BLaER1 (cell line): ENCODE data around the gene NAV2.
"Not testable (repeated sequence)": the region's sequence is repeated elsewhere in the genome, so short reads cannot be mapped to it uniquely, and the experiment has no call there.

Experiments
- H3K27ac ChIP-seq: shearing (Covaris generic); formaldehyde crosslinking; 2 replicates; pipeline ENCODE4 v1.8.1; 2022
- H3K27me3 ChIP-seq: shearing (Covaris generic); formaldehyde crosslinking; 2 replicates; pipeline ENCODE4 v1.8.1; 2022
- H3K36me3 ChIP-seq: shearing (Covaris generic); formaldehyde crosslinking; 2 replicates; pipeline ENCODE4 v1.8.1; 2022
- H3K4me1 ChIP-seq: shearing (Covaris generic); formaldehyde crosslinking; 2 replicates; pipeline ENCODE4 v1.8.1; 2022
- H3K4me2 ChIP-seq: shearing (Covaris generic); formaldehyde crosslinking; 2 replicates; pipeline ENCODE4 v1.8.1; 2022
- H3K4me3 ChIP-seq: shearing (Covaris generic); formaldehyde crosslinking; 2 replicates; pipeline ENCODE4 v1.8.1; 2022
- H3K9ac ChIP-seq: shearing (Covaris generic); formaldehyde crosslinking; 2 replicates; pipeline ENCODE4 v1.8.1; 2022
- H3K9me3 ChIP-seq: shearing (Covaris generic); formaldehyde crosslinking; 2 replicates; pipeline ENCODE4 v1.8.1; 2022
- H4K20me1 ChIP-seq: shearing (Covaris generic); formaldehyde crosslinking; 2 replicates; pipeline ENCODE4 v1.8.1; 2022
- Cebpa-rat ChIP-seq: shearing (Covaris generic); IDR thresholded peaks from 2 replicates; pipeline ENCODE4 v1.8.1; 2022

The NAV2 gene

DNA sequence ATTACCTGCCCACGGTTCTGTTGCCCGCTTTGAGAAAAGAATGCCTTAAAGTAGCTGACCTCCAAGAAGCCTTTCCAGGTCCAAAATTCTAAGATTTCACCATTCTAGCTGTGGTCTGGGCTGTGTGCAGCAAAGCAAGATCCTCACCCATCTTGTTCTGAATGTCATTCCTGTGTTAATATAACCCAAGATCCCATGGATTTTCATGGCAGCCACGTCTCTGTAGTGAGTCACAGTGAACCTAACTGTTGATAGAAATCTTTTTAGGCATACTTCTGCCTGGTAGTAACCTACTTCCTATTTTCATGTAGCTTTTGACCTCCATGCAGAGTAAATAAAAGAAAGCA lies 210.0 kb downstream of the NAV2 start:
- H3K27ac ChIP-seq = no peak overlapping the region
- TF ChIP-seq Cebpa-rat = no peak
- no peaks in the 10 kb centered on the region for H3K9me3 ChIP-seq
- H3K4me3 ChIP-seq = no peak overlapping the region
- no peaks in the 10 kb centered on the region for H4K20me1 ChIP-seq
- H3K27me3 ChIP-seq = no peaks in the 10 kb centered on the region
- H3K4me2 ChIP-seq = no peak overlapping the region
- no peaks in the 10 kb centered on the region for H3K4me1 ChIP-seq
- H3K9ac ChIP-seq = no peak overlapping the region
- no peaks in the 10 kb centered on the region for H3K36me3 ChIP-seq

GRCh38 chr11:19923626-19924025 lies 211.0 kb downstream of the NAV2 start:
- H3K27me3 ChIP-seq = no peaks in the 10 kb centered on the region
- no peaks in the 10 kb centered on the region for H3K9me3 ChIP-seq
- H4K20me1 ChIP-seq = no peaks in the 10 kb centered on the region
- H3K4me3 ChIP-seq = no peak overlapping the region
- no peak overlapping the region for H3K9ac ChIP-seq
- H3K36me3 ChIP-seq = no peaks in the 10 kb centered on the region
- no peak overlapping the region for H3K4me2 ChIP-seq
- no peaks in the 10 kb centered on the region for H3K4me1 ChIP-seq
- no peak overlapping the region for H3K27ac ChIP-seq
- no peak for TF ChIP-seq Cebpa-rat

GRCh38 chr11:19924311-19924710 lies 211.7 kb downstream of the NAV2 start:
- TF ChIP-seq Cebpa-rat = no peak
- H3K27me3 ChIP-seq = no peaks in the 10 kb centered on the region

GRCh38 chr11:19924716-19925115 lies 212.1 kb downstream of the NAV2 start:
- no peak overlapping the region for H3K4me2 ChIP-seq

More at GRCh38 chr11:19924311-19924710, 211.7 kb downstream of the NAV2 start:
- no peak overlapping the region for H3K4me2 ChIP-seq
- H3K9ac ChIP-seq = no peak overlapping the region
- H3K4me1 ChIP-seq = no peaks in the 10 kb centered on the region
- no peak overlapping the region for H3K27ac ChIP-seq
- H3K4me3 ChIP-seq = no peak overlapping the region
- H3K36me3 ChIP-seq = no peaks in the 10 kb centered on the region
- H3K9me3 ChIP-seq = no peaks in the 10 kb centered on the region
- no peaks in the 10 kb centered on the region for H4K20me1 ChIP-seq

DNA sequence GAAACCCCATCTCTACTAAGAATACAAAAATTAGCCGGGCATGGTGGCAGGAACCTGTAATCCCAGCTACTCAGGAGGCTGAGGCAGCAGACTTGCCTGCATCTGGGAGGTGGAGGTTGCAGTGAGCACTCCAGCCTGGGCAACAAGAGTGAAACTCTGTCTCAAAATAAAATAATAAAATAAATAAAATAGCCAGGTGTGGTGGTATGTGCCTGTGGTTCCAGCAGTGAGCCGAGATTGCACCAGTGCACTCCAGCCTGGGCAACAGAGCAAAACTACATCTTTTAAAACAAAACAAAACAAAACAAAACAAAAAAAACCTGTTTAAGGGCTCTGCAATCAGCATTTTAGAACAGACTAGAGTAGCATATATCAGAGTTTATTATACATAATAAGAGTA lies 214.8 kb downstream of the NAV2 start:
- not testable (repeated sequence) for H3K4me1 ChIP-seq, H3K9ac ChIP-seq, H3K27me3 ChIP-seq, H4K20me1 ChIP-seq, H3K4me2 ChIP-seq, H3K27ac ChIP-seq, H3K36me3 ChIP-seq, H3K4me3 ChIP-seq, H3K9me3 ChIP-seq

More at GRCh38 chr11:19924716-19925115, 212.1 kb downstream of the NAV2 start:
- TF ChIP-seq Cebpa-rat = no peak
- H3K4me1 ChIP-seq = no peaks in the 10 kb centered on the region
- H3K27me3 ChIP-seq = no peaks in the 10 kb centered on the region
- H3K9ac ChIP-seq = no peak overlapping the region
- no peaks in the 10 kb centered on the region for H3K9me3 ChIP-seq
- no peaks in the 10 kb centered on the region for H3K36me3 ChIP-seq
- H3K4me3 ChIP-seq = no peak overlapping the region
- H3K27ac ChIP-seq = no peak overlapping the region
- H4K20me1 ChIP-seq = no peaks in the 10 kb centered on the region

- H3K9ac ChIP-seq = no peak overlapping the region
- H3K9me3 ChIP-seq = no peaks in the 10 kb centered on the region
- H3K4me1 ChIP-seq = no peaks in the 10 kb centered on the region
- no peaks in the 10 kb centered on the region for H4K20me1 ChIP-seq
- no peak for TF ChIP-seq Cebpa-rat
- no peaks in the 10 kb centered on the region for H3K36me3 ChIP-seq
- H3K27ac ChIP-seq = no peak overlapping the region
- no peak overlapping the region for H3K4me3 ChIP-seq
- H3K27me3 ChIP-seq = no peaks in the 10 kb centered on the region
- H3K4me2 ChIP-seq = no peak overlapping the region
Observed at GRCh38 chr11:19929147-19929546, 216.5 kb downstream of the NAV2 start.

GRCh38 chr11:19929655-19930054 lies 217.0 kb downstream of the NAV2 start:
- Histone ChIP-seq H3K27me3 (no peaks in the 10 kb centered on the region), H3K9ac (no peak overlapping the region), H3K4me2 (no peak overlapping the region), H3K9me3 (no peaks in the 10 kb centered on the region), H3K4me3 (no peak overlapping the region), H3K4me1 (no peaks in the 10 kb centered on the region), H3K36me3 (no peaks in the 10 kb centered on the region), H3K27ac (no peak overlapping the region), H4K20me1 (no peaks in the 10 kb centered on the region)
- no peak for TF ChIP-seq Cebpa-rat

DNA sequence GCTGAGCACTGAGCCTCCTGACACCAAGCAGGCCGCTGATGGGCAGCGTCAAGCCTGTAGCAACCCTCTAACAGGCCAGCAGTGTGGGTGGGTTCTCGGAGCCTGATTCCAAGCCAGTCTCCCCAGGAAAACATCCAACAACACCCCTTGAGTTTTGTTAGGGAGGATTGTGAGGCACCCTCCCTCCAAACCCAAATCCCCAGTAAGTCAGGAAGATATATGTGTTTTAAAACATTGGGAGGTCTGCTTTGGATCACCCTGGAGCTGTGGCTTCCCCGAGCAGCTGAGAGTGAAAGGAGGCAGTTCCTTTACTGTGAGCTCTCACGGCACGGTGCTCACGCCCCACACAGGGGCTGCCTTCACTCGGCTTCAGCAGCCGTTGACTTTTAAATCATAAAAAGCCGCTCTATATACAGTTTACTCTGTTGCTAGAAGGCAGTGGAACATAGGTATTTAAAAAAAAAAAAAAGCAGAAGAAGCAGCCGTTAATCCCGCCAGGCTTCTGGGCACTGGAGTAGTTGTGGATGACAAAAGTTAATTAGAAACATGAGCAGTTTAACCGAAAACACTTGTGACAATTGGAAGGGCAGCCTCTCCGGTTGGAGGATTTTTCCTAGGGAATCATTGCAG lies 218.6 kb downstream of the NAV2 start:
- Histone ChIP-seq H4K20me1 (no peaks in the 10 kb centered on the region), H3K27ac (no peak overlapping the region), H3K36me3 (no peaks in the 10 kb centered on the region), H3K27me3 (no peaks in the 10 kb centered on the region), H3K9me3 (no peaks in the 10 kb centered on the region), H3K4me2 (no peak overlapping the region), H3K4me3 (no peak overlapping the region), H3K4me1 (no peaks in the 10 kb centered on the region), H3K9ac (no peak overlapping the region)
- no peak for TF ChIP-seq Cebpa-rat

- no peaks in the 10 kb centered on the region for H4K20me1 ChIP-seq
- no peak overlapping the region for H3K9ac ChIP-seq
- no peak overlapping the region for H3K4me3 ChIP-seq
- no peaks in the 10 kb centered on the region for H3K27me3 ChIP-seq
- no peaks in the 10 kb centered on the region for H3K4me1 ChIP-seq
- no peak for TF ChIP-seq Cebpa-rat
- no peak overlapping the region for H3K27ac ChIP-seq
- no peak overlapping the region for H3K4me2 ChIP-seq
- no peaks in the 10 kb centered on the region for H3K36me3 ChIP-seq
- no peaks in the 10 kb centered on the region for H3K9me3 ChIP-seq
Observed at GRCh38 chr11:19931771-19932369, 219.2 kb downstream of the NAV2 start.

DNA sequence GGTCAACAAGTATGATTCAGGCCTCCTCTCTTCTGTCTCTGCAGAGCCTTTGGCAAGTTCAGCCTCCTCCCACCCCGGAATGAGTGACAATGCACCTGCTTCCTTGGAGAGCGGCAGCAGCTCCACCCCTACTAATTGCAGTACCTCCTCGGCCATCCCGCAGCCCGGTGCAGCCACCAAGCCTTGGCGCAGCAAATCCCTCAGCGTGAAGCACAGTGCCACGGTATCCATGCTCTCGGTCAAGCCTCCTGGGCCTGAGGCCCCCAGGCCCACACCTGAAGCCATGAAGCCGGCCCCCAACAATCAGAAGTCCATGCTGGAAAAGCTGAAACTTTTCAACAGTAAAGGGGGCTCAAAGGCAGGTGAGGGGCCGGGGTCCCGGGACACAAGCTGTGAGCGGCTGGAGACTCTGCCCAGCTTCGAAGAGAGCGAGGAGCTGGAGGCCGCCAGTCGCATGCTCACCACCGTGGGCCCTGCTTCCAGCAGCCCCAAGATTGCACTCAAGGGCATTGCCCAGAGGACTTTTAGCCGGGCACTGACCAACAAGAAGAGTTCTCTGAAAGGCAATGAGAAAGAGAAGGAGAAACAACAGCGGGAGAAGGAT lies 220.6 kb downstream of the NAV2 start:
- no peak for TF ChIP-seq Cebpa-rat
- no peaks in the 10 kb centered on the region for H4K20me1 ChIP-seq
- H3K4me3 ChIP-seq = no peak overlapping the region
- H3K27me3 ChIP-seq = no peaks in the 10 kb centered on the region
- no peak overlapping the region for H3K27ac ChIP-seq
- no peaks in the 10 kb centered on the region for H3K36me3 ChIP-seq
- H3K4me2 ChIP-seq = no peak overlapping the region
- no peaks in the 10 kb centered on the region for H3K9me3 ChIP-seq
- H3K4me1 ChIP-seq = no peaks in the 10 kb centered on the region
- H3K9ac ChIP-seq = no peak overlapping the region
